C4-2B (cell line): ENCODE data around the gene RCOR1.

Experiments
- CTCF ChIP-seq: fragments of 450-650 bp; conservative IDR thresholded peaks from 2 replicates; pipeline ENCODE4 v1.5.1; 2017; ENCODE audit warnings: mild to moderate bottlenecking
- ZFX ChIP-seq: fragments of 450-650 bp; IDR thresholded peaks from 2 replicates; pipeline ENCODE4 v1.6.1; 2017

- TF ChIP-seq CTCF (no peak), ZFX (no peak)
These were observed 124.8 kb downstream of the RCOR1 start for GRCh38 chr14:102717276-102717675.
